ACC112 (cell line): Measurements from ENCODE around the gene C16orf96.

ENCODE experiments used
- H2AFZ ChIP-seq: fragments of 200-600 bp; sonication (generic); one replicate; pipeline ENCODE4 v1.6.0; 2017; ENCODE audit warnings: antibody characterized with exemption, low read length; ENCODE audit not compliant: unreplicated experiment
- H3K27ac ChIP-seq: fragments of 200-600 bp; sonication (generic); 2 replicates; pipeline ENCODE4 v1.5.1; 2014; ENCODE audit warnings: low read depth, mild to moderate bottlenecking, antibody characterized with exemption, low read length, moderate library complexity
- H3K27me3 ChIP-seq: fragments of 200-600 bp; sonication (generic); 2 replicates; pipeline ENCODE4 v1.6.1; 2014; ENCODE audit warnings: mild to moderate bottlenecking, antibody characterized with exemption, low read length, moderate library complexity, mixed read lengths; ENCODE audit not compliant: insufficient read depth
- H3K36me3 ChIP-seq: fragments of 200-600 bp; sonication (generic); 2 replicates; pipeline ENCODE4 v1.6.1; 2016; ENCODE audit warnings: mild to moderate bottlenecking, antibody characterized with exemption, low read length, moderate library complexity, mixed read lengths; ENCODE audit not compliant: insufficient read depth
- H3K4me1 ChIP-seq: fragments of 200-600 bp; sonication (generic); one replicate; pipeline ENCODE4 v1.6.1; 2016; ENCODE audit warnings: low read length, mixed read lengths; ENCODE audit not compliant: insufficient read depth, unreplicated experiment, control insufficient read depth
- H3K4me3 ChIP-seq: fragments of 200-600 bp; sonication (generic); 2 replicates; pipeline ENCODE4 v1.5.1; 2014; ENCODE audit warnings: mild to moderate bottlenecking, low read depth, low read length
- H3K79me2 ChIP-seq: fragments of 200-600 bp; sonication (generic); one replicate; pipeline ENCODE4 v1.6.0; 2016; ENCODE audit warnings: low read length; ENCODE audit not compliant: control insufficient read depth, unreplicated experiment, insufficient read depth

Gene C16orf96

DNA sequence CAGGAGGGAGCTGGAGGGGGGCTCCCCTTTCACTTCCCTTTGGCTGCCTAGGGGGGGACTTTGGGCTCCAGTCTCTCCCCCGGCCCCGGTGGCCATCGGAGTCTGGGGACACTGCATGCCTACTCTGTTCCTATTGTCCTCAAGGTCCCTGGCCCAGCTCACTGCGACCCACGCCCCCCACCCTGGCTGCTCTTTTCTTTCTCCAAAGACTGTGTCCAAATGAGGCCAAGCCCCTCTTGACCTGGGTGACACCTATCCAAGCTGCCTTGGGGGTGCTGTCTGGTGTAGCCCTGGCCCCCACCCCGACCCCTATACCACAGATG lies 45.7 kb downstream of the C16orf96 start:
- H3K4me3 ChIP-seq, result no peak overlapping the region
- H2AFZ ChIP-seq, result no peak overlapping the region
- H3K36me3 ChIP-seq, result no peaks in the 10 kb centered on the region
- peaks cover 5% of the 10 kb centered on the region for H3K4me1 ChIP-seq
- 0 out of 2 replicates have a peak, but pooled peaks cover 6% of the 10 kb centered on the region for H3K27me3 ChIP-seq
- H3K79me2 ChIP-seq, result no peaks in the 10 kb centered on the region
- H3K27ac ChIP-seq, result no peak overlapping the region

- 0 out of 2 replicates have a peak, but pooled peaks cover 6% of the 10 kb centered on the region for H3K27me3 ChIP-seq
- H3K79me2 ChIP-seq, result no peaks in the 10 kb centered on the region
- H3K36me3 ChIP-seq, result no peaks in the 10 kb centered on the region
- no peak overlapping the region for H3K27ac ChIP-seq
- H3K4me3 ChIP-seq, result no peak overlapping the region
- H3K4me1 ChIP-seq, result peaks cover 5% of the 10 kb centered on the region
- no peak overlapping the region for H2AFZ ChIP-seq
Measured at GRCh38 chr16:4602331-4602730, 46.2 kb downstream of the C16orf96 start.

DNA sequence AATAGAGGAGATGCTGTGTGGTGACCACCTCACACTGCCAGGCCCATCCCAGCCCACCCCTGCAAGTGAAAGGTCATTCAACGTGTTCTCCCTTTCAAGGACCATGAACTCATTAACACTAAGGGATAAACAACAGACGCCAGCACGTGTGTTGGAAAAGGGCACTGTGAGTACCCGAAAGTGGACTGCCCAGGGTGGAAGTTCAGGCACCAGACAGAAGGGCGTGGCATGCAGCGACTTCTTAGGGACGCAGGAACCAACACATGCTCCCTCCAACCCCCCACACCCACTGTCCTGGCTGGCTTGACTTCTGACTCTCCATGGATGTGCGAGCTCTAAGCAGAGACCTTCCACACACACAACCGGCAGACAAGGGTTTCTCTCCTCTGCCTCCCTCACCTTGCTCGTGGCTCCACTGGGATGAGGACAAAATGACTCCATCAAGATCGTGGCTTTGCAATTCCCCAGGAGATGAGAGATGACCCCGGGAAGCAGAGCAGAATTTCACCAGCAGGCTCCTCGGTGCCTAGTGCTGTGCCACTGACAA lies 47.6 kb downstream of the C16orf96 start:
- Histone ChIP-seq H2AFZ (no peak overlapping the region), H3K36me3 (no peaks in the 10 kb centered on the region), H3K27me3 (0 out of 2 replicates have a peak, but pooled peaks cover 6% of the 10 kb centered on the region), H3K27ac (no peak overlapping the region), H3K4me1 (peaks cover 5% of the 10 kb centered on the region), H3K4me3 (no peak overlapping the region), H3K79me2 (no peaks in the 10 kb centered on the region)

- Histone ChIP-seq H3K4me1 (peaks cover 5% of the 10 kb centered on the region), H3K79me2 (no peaks in the 10 kb centered on the region), H3K27ac (no peak overlapping the region), H3K27me3 (0 out of 2 replicates have a peak, but pooled peaks cover 5% of the 10 kb centered on the region), H3K4me3 (no peak overlapping the region), H2AFZ (no peak overlapping the region), H3K36me3 (no peaks in the 10 kb centered on the region)
Measured at GRCh38 chr16:4604401-4604800, 48.3 kb downstream of the C16orf96 start.

DNA sequence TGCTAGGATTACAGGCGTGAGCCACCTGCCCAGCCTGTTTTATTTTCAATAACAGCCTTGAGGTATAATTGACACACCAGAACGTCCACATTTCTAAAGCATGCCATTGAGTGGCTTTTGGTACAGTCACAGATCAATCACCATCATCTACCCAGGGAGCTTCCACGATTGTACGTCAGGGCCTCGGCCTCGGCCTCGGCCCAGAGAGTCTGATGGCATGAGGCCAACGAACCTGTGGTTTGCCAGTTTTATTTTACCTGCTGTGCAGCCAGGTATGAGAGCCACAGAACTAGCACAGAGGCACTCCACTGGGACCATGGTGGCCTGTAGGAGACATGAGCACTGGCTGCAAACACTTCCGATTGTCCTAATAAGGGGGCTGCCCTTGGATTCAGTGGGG lies 50.2 kb downstream of the C16orf96 start:
- H3K79me2 ChIP-seq, result peaks cover 11% of the 10 kb centered on the region
- no peaks in the 10 kb centered on the region for H3K27me3 ChIP-seq
- H3K27ac ChIP-seq, result no peak overlapping the region
- no peak overlapping the region for H3K4me3 ChIP-seq
- H3K4me1 ChIP-seq, result peaks cover 6% of the 10 kb centered on the region
- no peaks in the 10 kb centered on the region for H3K36me3 ChIP-seq
- H2AFZ ChIP-seq, result no peak overlapping the region

DNA sequence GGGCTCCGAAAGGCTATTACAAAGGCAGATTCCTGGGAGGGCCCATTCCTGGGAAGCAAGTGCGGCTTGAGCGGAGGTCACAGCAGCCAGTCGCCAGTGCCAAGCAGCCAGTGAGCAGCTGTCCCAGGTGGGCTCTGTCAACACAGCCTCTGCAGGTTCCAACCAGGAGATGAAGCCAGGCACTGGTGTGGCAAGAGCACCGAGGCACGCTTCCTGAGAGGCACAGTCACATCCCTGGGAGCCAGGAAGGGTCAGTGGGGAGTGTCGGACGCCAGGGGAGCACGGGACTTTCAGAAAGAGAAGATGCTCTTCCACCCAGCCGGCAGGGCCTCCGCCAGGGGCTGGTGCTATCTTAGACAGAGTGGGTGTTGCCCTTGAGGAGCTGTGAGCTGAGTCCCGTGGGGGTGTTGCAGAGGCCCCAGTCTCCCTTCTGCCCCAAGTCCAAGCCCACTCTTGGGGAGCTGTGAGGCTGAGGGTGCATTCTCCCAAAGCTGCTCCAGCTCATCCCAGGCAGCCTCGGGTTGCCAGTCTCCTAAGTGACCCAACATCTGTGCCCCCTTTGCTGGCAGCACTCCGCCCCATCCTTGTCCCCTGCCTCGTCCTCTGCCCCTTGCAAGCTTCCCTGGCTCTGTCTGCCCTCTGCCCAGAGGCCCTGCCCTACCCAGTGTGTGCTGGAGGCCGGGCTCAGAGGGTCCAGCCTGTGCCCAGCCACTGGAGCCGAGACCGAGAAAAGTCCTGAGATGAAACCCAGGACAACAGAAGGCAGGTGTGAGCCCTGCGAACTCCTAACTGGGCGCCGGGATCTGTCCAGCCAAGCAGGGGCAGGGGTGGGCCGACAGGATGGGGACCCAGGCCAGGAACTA lies 51.9 kb downstream of the C16orf96 start:
- H2AFZ ChIP-seq, result no peak overlapping the region
- no peak overlapping the region for H3K4me3 ChIP-seq
- no peaks in the 10 kb centered on the region for H3K36me3 ChIP-seq
- H3K27me3 ChIP-seq, result no peaks in the 10 kb centered on the region
- peaks cover 24% of the 10 kb centered on the region for H3K79me2 ChIP-seq
- peaks cover 18% of the 10 kb centered on the region for H3K4me1 ChIP-seq
- no peak overlapping the region for H3K27ac ChIP-seq

- Histone ChIP-seq H3K36me3 (no peaks in the 10 kb centered on the region), H3K4me3 (no peak overlapping the region), H3K79me2 (peaks cover 29% of the 10 kb centered on the region), H2AFZ (no peak overlapping the region), H3K27ac (no peak overlapping the region), H3K4me1 (peaks cover 23% of the 10 kb centered on the region), H3K27me3 (no peaks in the 10 kb centered on the region)
Measured at GRCh38 chr16:4608704-4608980, 52.5 kb downstream of the C16orf96 start.

- Histone ChIP-seq H3K79me2 (peaks cover 36% of the 10 kb centered on the region), H3K36me3 (no peaks in the 10 kb centered on the region), H2AFZ (no peak overlapping the region), H3K4me1 (peaks cover 23% of the 10 kb centered on the region), H3K27ac (no peak overlapping the region), H3K4me3 (no peak overlapping the region), H3K27me3 (no peaks in the 10 kb centered on the region)
Measured at GRCh38 chr16:4609200-4610010, 53.3 kb downstream of the C16orf96 start.

GRCh38 chr16:4610011-4611005 lies 54.2 kb downstream of the C16orf96 start:
- H3K36me3 ChIP-seq, result no peaks in the 10 kb centered on the region
- peaks cover 36% of the 10 kb centered on the region for H3K79me2 ChIP-seq
- no peak overlapping the region for H3K27ac ChIP-seq
- peaks cover 27% of the 10 kb centered on the region for H3K4me1 ChIP-seq
- no peak overlapping the region for H2AFZ ChIP-seq
- H3K27me3 ChIP-seq, result no peaks in the 10 kb centered on the region
- no peak overlapping the region for H3K4me3 ChIP-seq
